ENCODE data around the gene ZNF496. TPM values are rescaled to one million over a fixed set of nuclear protein-coding genes. Genes with fewer than 3 reads are reported as not detected.
"Not testable (repeated sequence)": the region's sequence is repeated elsewhere in the genome, so short reads cannot be mapped to it uniquely, and the experiment has no call there.

The ZNF496 gene
- total RNA-seq, 1 donor from 2014 or later = 91.8 TPM

- H3K27me3 ChIP-seq (ENCODE audit: control insufficient read depth, insufficient read depth, low read length) = no peaks in the 10 kb centered on the region
- no peak for DNase-seq (ENCODE audit: low read depth)
- no peak overlapping the region for H3K4me3 ChIP-seq (ENCODE audit: low read depth, low read length)
- no peak for TF ChIP-seq CTCF (IDR thresholded peaks at IDR 0.05; ENCODE audit: insufficient read depth, low read length, poor library complexity, severe bottlenecking)
- H3K36me3 ChIP-seq (ENCODE audit: control insufficient read depth, insufficient read depth, low read length) = no peaks in the 10 kb centered on the region
These were observed 35.4 kb upstream of the ZNF496 start for GRCh38 chr1:247366926-247367645.

- not testable (repeated sequence) for H3K27me3 ChIP-seq (ENCODE audit: control insufficient read depth, insufficient read depth, low read length); H3K36me3 ChIP-seq (ENCODE audit: control insufficient read depth, insufficient read depth, low read length); H3K4me3 ChIP-seq (ENCODE audit: low read depth, low read length); DNase-seq (ENCODE audit: low read depth)
These were observed 34.7 kb upstream of the ZNF496 start for GRCh38 chr1:247366345-247366744.

- Histone ChIP-seq H3K27me3 (ENCODE audit: control insufficient read depth, insufficient read depth, low read length) (no peaks in the 10 kb centered on the region), H3K36me3 (ENCODE audit: control insufficient read depth, insufficient read depth, low read length) (no peaks in the 10 kb centered on the region), H3K4me3 (ENCODE audit: low read depth, low read length) (no peak overlapping the region)
- DNase-seq (ENCODE audit: low read depth) = no peak
- no peak for TF ChIP-seq CTCF (IDR thresholded peaks at IDR 0.05; ENCODE audit: insufficient read depth, low read length, poor library complexity, severe bottlenecking)
These were observed 33.4 kb upstream of the ZNF496 start for GRCh38 chr1:247365023-247365422.

GRCh38 chr1:247363000-247363399 is 31.3 kb upstream of the ZNF496 start:
- not testable (repeated sequence) for H3K27me3 ChIP-seq (ENCODE audit: control insufficient read depth, insufficient read depth, low read length); DNase-seq (ENCODE audit: low read depth); H3K36me3 ChIP-seq (ENCODE audit: control insufficient read depth, insufficient read depth, low read length); H3K4me3 ChIP-seq (ENCODE audit: low read depth, low read length)

- Histone ChIP-seq H3K4me3 (ENCODE audit: low read depth, low read length) (no peak overlapping the region), H3K27me3 (ENCODE audit: control insufficient read depth, insufficient read depth, low read length) (no peaks in the 10 kb centered on the region), H3K36me3 (ENCODE audit: control insufficient read depth, insufficient read depth, low read length) (no peaks in the 10 kb centered on the region)
- no peak for TF ChIP-seq CTCF (IDR thresholded peaks at IDR 0.05; ENCODE audit: insufficient read depth, low read length, poor library complexity, severe bottlenecking)
- DNase-seq (ENCODE audit: low read depth) = no peak
These were observed 30.5 kb upstream of the ZNF496 start for GRCh38 chr1:247362153-247362552.

GRCh38 chr1:247360991-247361731 is 29.5 kb upstream of the ZNF496 start:
- H3K36me3 ChIP-seq (ENCODE audit: control insufficient read depth, insufficient read depth, low read length) = no peaks in the 10 kb centered on the region
- no peak for DNase-seq (ENCODE audit: low read depth)
- no peak overlapping the region for H3K4me3 ChIP-seq (ENCODE audit: low read depth, low read length)
- no peaks in the 10 kb centered on the region for H3K27me3 ChIP-seq (ENCODE audit: control insufficient read depth, insufficient read depth, low read length)
- no peak for TF ChIP-seq CTCF (IDR thresholded peaks at IDR 0.05; ENCODE audit: insufficient read depth, low read length, poor library complexity, severe bottlenecking)
